ENCODE data around the gene TCEA2. TPM values are rescaled to one million over a fixed set of nuclear protein-coding genes. Genes with fewer than 3 reads are reported as not detected.
A peak's percentile ranks its signal among the peaks of the same experiment; 100 is the strongest.

TCEA2 gene
- total and polyA plus RNA-seq, 2 experiments from 2014 or later: 96.0 to 169 TPM

DNA sequence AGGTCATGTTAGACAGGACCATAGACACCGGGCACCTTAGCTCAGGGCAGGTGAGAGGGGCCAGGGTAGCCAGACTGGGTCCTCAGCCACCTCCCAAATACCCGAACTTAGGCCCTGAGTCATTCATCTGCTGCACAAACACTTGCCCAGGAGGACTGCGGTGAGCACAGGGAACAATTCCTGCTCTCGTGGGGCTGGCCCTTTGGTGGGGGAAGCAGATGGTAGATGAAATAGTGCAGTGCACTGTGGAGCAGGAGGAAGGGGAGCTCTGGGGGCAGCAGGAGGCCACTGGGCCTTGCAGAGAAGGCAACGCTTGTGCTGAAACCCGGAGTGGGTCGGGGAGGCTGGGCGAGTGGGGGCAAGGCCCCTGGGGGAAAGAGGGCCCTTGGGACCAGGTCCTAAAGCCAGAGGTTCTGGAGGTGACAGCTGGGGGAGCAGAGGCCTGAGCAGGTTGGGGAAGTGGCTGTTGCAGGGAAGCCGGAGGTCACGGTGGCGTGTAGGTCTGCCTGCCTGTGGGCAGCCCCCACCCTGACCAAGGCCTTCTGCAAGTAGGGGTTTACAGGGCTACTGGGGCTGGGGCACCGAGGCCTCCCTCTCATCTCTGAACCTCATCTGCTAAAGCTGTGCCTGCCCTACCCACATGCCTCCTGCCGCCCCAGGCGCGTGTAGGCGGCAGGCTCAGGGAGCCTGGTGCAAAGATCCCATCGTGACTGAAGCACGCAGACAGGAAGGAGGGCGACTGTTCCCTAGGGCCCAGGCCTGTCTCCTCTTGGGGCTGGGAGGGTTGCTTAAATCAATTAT is 49.0 kb downstream of the TCEA2 start:
- Histone ChIP-seq H3K4me3 (no peak overlapping the region), H3K9me3 (ENCODE audit: low read depth) (no peaks in the 10 kb centered on the region), H3K27ac (peak overlapping the region; percentile 43), H3K27me3 (no peaks in the 10 kb centered on the region), H3K4me1 (ENCODE audit: low read depth) (peaks cover 3% of the 10 kb centered on the region), H3K36me3 (no peaks in the 10 kb centered on the region)
- TF ChIP-seq CTCF (IDR thresholded peaks at IDR 0.05; ENCODE audit: low read depth, low read length): no peak
- no peak for DNase-seq (ENCODE audit: low read depth in 1 of 2, low spot score in 1 of 2)

DNA sequence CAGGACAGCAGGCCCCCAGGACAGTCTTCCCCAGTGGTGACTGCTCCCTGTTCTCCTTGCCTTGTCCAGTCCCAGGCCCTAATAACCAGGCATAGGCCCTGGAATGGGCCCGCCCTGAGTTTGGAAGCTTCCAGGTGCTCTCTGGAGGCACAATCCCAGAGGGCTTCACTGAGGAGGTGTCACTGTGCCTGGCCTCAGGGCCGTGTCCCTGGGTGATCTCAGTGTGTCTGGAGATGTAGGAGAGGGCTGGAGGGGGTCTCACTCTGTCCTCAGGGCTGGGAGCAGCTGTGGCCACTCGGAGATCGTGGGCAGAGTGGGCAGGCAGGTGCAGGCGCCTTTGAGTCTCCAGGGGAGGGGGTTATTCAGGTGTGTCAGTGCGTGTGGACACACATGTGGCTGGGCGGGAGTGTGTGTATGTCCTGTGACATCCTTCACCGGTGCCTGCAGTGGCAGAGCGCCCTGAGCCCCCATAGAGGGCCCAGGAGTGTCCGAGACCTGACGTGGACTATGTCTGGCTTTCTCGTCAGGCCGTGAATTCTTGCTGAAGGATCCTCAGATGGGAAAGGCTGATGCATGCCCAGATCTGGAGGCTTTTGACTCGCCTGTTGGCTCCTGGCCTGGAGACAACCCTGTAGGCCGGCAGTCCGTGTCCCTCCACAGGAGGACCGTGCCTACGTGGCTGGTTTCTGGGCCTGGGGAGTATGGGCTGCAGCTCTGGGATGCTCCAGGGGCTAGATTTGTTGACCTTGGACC is 49.9 kb downstream of the TCEA2 start:
- Histone ChIP-seq H3K27ac (no peak overlapping the region), H3K9me3 (ENCODE audit: low read depth) (no peaks in the 10 kb centered on the region), H3K27me3 (no peaks in the 10 kb centered on the region), H3K4me3 (no peak overlapping the region), H3K4me1 (ENCODE audit: low read depth) (peaks cover 3% of the 10 kb centered on the region), H3K36me3 (no peaks in the 10 kb centered on the region)
- no peak for DNase-seq (ENCODE audit: low read depth in 1 of 2, low spot score in 1 of 2)
- no peak for TF ChIP-seq CTCF (IDR thresholded peaks at IDR 0.05; ENCODE audit: low read depth, low read length)

DNA sequence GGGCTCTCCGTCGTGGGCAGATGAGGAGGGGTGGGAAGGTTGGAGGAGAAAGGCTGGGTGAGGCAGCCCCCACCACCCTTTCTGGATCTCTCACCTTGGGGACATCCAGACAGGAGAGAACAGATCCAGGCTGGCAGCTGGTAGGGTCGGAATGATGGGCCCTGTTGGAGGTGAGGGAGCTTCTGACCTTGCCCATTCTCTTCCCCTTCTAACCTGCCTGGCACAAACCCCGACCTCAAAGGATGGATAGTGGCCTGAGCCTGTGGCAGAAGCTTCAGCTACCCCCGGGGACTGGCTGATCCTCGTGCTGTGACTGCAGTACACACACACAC is 50.4 kb downstream of the TCEA2 start:
- DNase-seq (ENCODE audit: low read depth in 1 of 2, low spot score in 1 of 2): no peak
- Histone ChIP-seq H3K36me3 (no peaks in the 10 kb centered on the region), H3K9me3 (ENCODE audit: low read depth) (no peaks in the 10 kb centered on the region), H3K27ac (no peak overlapping the region), H3K4me3 (no peak overlapping the region), H3K4me1 (ENCODE audit: low read depth) (peaks cover 3% of the 10 kb centered on the region), H3K27me3 (no peaks in the 10 kb centered on the region)
- no peak for TF ChIP-seq CTCF (IDR thresholded peaks at IDR 0.05; ENCODE audit: low read depth, low read length)

GRCh38 chr20:64113796-64114355 is 50.9 kb downstream of the TCEA2 start:
- H3K36me3 ChIP-seq: no peaks in the 10 kb centered on the region
- no peaks in the 10 kb centered on the region for H3K27me3 ChIP-seq
- no peaks in the 10 kb centered on the region for H3K9me3 ChIP-seq (ENCODE audit: low read depth)
- no peak for DNase-seq (ENCODE audit: low read depth in 1 of 2, low spot score in 1 of 2)
- no peak overlapping the region for H3K4me3 ChIP-seq
- no peak for TF ChIP-seq CTCF (IDR thresholded peaks at IDR 0.05; ENCODE audit: low read depth, low read length)
- H3K4me1 ChIP-seq (ENCODE audit: low read depth): peaks cover 3% of the 10 kb centered on the region
- no peak overlapping the region for H3K27ac ChIP-seq

- no peak for DNase-seq (ENCODE audit: low read depth in 1 of 2, low spot score in 1 of 2)
- no peaks in the 10 kb centered on the region for H3K9me3 ChIP-seq (ENCODE audit: low read depth)
- no peak overlapping the region for H3K27ac ChIP-seq
- TF ChIP-seq CTCF (IDR thresholded peaks at IDR 0.05; ENCODE audit: low read depth, low read length): no peak
- no peaks in the 10 kb centered on the region for H3K36me3 ChIP-seq
- no peaks in the 10 kb centered on the region for H3K27me3 ChIP-seq
- no peak overlapping the region for H3K4me3 ChIP-seq
- peaks cover 3% of the 10 kb centered on the region for H3K4me1 ChIP-seq (ENCODE audit: low read depth)
Measured at GRCh38 chr20:64114356-64114971, 51.5 kb downstream of the TCEA2 start.

All from cardiac muscle cell (in vitro differentiated cells and primary cell).